ENCODE measurements around the gene TNFRSF8.

TNFRSF8 gene

DNA sequence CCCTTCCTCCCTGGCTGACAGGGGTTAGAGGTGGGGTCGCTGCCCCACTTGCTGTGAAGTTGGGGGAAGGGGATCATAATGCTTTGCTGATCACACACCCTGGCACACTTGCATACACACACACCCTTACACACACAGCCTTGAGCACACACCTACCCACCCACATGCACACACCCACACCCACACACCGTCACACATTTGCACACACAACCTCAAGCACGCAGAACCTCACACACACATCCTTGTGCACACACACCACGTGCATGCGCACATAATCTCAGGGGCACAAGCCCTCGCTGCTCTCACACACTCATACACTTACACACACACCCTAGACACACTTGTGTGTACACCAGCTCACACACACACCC lies 16.4 kb upstream of the TNFRSF8 start:
- Histone ChIP-seq H3K36me3 (ENCODE audit: low read depth) (no peaks in the 10 kb centered on the region), H3K9me3 (ENCODE audit: severe bottlenecking) (no peaks in the 10 kb centered on the region), H3K27me3 (ENCODE audit: insufficient read depth, poor library complexity, severe bottlenecking) (no peaks in the 10 kb centered on the region), H3K27ac (ENCODE audit: poor library complexity, severe bottlenecking) (no peak overlapping the region), H3K4me1 (ENCODE audit: insufficient read depth, poor library complexity, severe bottlenecking) (peaks cover 2% of the 10 kb centered on the region), H3K4me3 (ENCODE audit: severe bottlenecking) (no peak overlapping the region)
- ATAC-seq (ENCODE audit: low read depth): no peak
- no peak for DNase-seq (ENCODE audit: low spot score)
- TF ChIP-seq, protein P1, sequence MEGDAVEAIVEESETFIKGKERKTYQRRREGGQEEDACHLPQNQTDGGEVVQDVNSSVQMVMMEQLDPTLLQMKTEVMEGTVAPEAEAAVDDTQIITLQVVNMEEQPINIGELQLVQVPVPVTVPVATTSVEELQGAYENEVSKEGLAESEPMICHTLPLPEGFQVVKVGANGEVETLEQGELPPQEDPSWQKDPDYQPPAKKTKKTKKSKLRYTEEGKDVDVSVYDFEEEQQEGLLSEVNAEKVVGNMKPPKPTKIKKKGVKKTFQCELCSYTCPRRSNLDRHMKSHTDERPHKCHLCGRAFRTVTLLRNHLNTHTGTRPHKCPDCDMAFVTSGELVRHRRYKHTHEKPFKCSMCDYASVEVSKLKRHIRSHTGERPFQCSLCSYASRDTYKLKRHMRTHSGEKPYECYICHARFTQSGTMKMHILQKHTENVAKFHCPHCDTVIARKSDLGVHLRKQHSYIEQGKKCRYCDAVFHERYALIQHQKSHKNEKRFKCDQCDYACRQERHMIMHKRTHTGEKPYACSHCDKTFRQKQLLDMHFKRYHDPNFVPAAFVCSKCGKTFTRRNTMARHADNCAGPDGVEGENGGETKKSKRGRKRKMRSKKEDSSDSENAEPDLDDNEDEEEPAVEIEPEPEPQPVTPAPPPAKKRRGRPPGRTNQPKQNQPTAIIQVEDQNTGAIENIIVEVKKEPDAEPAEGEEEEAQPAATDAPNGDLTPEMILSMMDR (IDR thresholded peaks at IDR 0.05; ENCODE audit: poor library complexity, severe bottlenecking): no peak

DNA sequence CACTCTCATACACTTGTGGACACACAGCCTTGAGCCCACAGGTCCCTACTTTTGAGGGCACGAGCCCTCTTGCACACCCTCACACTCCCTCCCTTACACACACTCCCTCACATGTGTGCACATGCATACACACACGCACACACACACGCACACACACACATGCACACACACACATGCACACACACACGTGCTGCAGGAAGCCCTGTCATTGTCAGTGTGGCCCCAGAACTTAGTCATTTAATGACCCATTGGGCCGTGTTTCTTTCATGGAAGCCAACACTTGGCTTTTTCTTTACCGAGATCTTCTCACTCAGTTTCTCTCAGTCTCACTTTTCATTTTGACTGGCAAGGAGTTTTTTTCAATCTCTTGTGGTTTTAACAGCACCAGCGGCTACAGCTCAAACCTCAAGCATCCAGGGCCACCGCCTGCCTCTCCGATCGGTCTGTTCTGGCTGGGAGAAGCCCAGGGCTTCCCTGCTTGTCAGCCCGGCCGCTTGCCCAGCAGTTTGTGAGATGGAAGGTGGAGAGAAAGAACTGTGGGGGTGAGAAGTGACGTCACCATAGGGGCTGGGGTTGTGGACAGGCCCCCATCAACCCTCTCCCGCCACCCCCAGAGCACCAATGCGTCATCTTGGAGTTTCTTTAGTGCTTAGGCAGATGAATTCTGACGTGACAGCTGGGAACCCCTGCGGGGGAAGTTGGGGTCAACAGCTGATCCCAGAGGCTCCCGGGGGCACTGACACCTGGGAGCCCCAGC lies 15.8 kb upstream of the TNFRSF8 start:
- TF ChIP-seq, protein P1 (IDR thresholded peaks at IDR 0.05; ENCODE audit: poor library complexity, severe bottlenecking): no peak
- no peak for DNase-seq (ENCODE audit: low spot score)
- Histone ChIP-seq H3K27me3 (ENCODE audit: insufficient read depth, poor library complexity, severe bottlenecking) (no peaks in the 10 kb centered on the region), H3K9me3 (ENCODE audit: severe bottlenecking) (no peaks in the 10 kb centered on the region), H3K27ac (ENCODE audit: poor library complexity, severe bottlenecking) (no peak overlapping the region), H3K4me3 (ENCODE audit: severe bottlenecking) (no peak overlapping the region), H3K4me1 (ENCODE audit: insufficient read depth, poor library complexity, severe bottlenecking) (peaks cover 8% of the 10 kb centered on the region), H3K36me3 (ENCODE audit: low read depth) (no peaks in the 10 kb centered on the region)
- no peak for ATAC-seq (ENCODE audit: low read depth)

DNA sequence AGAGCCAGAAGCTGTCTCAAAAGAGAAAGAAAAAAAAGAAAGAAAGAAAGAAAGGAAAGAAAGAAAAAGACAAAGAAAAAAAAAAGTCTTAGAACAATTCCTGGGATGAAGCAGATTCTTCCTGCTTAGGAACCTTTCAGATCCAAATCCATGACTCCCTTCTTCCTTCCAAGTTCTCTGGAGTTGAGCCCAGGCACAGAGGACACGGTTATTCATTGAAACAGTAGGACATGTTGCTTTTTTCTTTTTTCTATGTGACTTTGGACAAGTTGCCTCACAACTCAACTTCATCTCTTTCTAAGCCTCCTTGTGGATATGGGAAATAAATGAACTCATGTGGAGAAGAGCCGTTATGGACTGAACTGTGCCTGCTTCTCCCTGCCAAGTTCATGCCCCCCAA lies 14.7 kb upstream of the TNFRSF8 start:
- peaks cover 9% of the 10 kb centered on the region for H3K4me1 ChIP-seq (ENCODE audit: insufficient read depth, poor library complexity, severe bottlenecking)
- TF ChIP-seq, protein P1 (IDR thresholded peaks at IDR 0.05; ENCODE audit: poor library complexity, severe bottlenecking): no peak

DNA sequence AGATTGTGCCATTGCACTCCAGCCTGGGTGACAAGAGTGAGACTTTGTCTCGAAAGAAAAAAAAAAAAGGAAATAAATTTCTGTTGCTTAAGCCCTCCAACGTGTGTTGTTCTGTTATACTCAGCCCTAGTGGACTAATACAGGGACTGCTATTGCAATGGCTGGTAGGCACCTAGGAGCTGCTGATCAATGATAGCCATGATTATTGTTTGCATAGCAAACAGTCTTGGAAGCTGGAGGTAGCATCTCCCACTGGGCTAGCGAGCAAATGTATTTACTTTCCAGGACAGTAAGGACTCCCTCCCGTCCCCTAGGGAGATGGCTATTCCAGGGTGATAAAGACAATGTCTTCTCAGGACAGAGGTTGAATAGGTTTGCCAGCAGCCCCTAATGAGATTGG lies 13.5 kb upstream of the TNFRSF8 start:
- Histone ChIP-seq H3K4me3 (ENCODE audit: severe bottlenecking) (no peak overlapping the region), H3K36me3 (ENCODE audit: low read depth) (no peaks in the 10 kb centered on the region), H3K9me3 (ENCODE audit: severe bottlenecking) (no peaks in the 10 kb centered on the region), H3K27ac (ENCODE audit: poor library complexity, severe bottlenecking) (no peak overlapping the region), H3K27me3 (ENCODE audit: insufficient read depth, poor library complexity, severe bottlenecking) (no peaks in the 10 kb centered on the region), H3K4me1 (ENCODE audit: insufficient read depth, poor library complexity, severe bottlenecking) (peaks cover 9% of the 10 kb centered on the region)
- ATAC-seq (ENCODE audit: low read depth): no peak
- TF ChIP-seq, protein P1 (IDR thresholded peaks at IDR 0.05; ENCODE audit: poor library complexity, severe bottlenecking): no peak
- no peak for DNase-seq (ENCODE audit: low spot score)

More for the DNA sequence above, 14.7 kb upstream of the TNFRSF8 start:
- Histone ChIP-seq H3K36me3 (ENCODE audit: low read depth) (no peaks in the 10 kb centered on the region), H3K27ac (ENCODE audit: poor library complexity, severe bottlenecking) (no peak overlapping the region), H3K27me3 (ENCODE audit: insufficient read depth, poor library complexity, severe bottlenecking) (no peaks in the 10 kb centered on the region), H3K4me3 (ENCODE audit: severe bottlenecking) (no peak overlapping the region), H3K9me3 (ENCODE audit: severe bottlenecking) (no peaks in the 10 kb centered on the region)
- DNase-seq (ENCODE audit: low spot score) (no peak), ATAC-seq (ENCODE audit: low read depth) (no peak)

DNA sequence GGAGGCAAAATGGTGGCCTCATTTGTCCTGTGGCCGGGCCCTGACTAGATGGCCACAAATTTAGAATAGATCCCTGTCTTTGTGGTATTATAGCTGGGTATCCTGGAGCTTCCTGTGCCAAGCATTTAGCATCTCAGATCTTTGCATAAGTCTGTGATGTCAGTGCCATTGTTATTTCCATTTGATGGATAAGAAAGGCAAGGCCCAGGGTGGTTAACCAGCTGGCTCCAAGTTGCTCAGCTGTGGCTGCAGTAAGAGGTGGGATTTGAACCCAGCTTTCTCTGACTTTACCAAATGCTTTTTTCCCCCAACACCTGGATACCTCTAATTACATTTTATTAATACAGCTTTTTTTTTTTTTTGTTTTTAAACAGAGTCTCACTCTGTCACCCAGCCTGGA lies 11.7 kb upstream of the TNFRSF8 start:
- H3K27ac ChIP-seq (ENCODE audit: poor library complexity, severe bottlenecking): peak overlapping the region; percentile 4
- H3K4me1 ChIP-seq (ENCODE audit: insufficient read depth, poor library complexity, severe bottlenecking): peaks cover 9% of the 10 kb centered on the region
- no peaks in the 10 kb centered on the region for H3K27me3 ChIP-seq (ENCODE audit: insufficient read depth, poor library complexity, severe bottlenecking)
- H3K9me3 ChIP-seq (ENCODE audit: severe bottlenecking): no peaks in the 10 kb centered on the region
- TF ChIP-seq, protein P1 (IDR thresholded peaks at IDR 0.05; ENCODE audit: poor library complexity, severe bottlenecking): no peak
- ATAC-seq (ENCODE audit: low read depth) (no peak), DNase-seq (ENCODE audit: low spot score) (no peak)
- H3K36me3 ChIP-seq (ENCODE audit: low read depth): no peaks in the 10 kb centered on the region
- no peak overlapping the region for H3K4me3 ChIP-seq (ENCODE audit: severe bottlenecking)

Measured in RWPE2 (cell line).